GM18909 (cell line): Measurements from ENCODE around the gene PRSS56.

Experiments used
- ATAC-seq: cut with Tn5 transposase; IDR thresholded peaks from one replicate; pipeline ENCODE4 v1.9.1; 2021; ENCODE audit warnings: mild to moderate bottlenecking; ENCODE audit not compliant: unreplicated experiment, poor library complexity

The PRSS56 gene

GRCh38 chr2:232485757-232486557, 34.2 kb upstream of the PRSS56 start:
- no peak for ATAC-seq

DNA sequence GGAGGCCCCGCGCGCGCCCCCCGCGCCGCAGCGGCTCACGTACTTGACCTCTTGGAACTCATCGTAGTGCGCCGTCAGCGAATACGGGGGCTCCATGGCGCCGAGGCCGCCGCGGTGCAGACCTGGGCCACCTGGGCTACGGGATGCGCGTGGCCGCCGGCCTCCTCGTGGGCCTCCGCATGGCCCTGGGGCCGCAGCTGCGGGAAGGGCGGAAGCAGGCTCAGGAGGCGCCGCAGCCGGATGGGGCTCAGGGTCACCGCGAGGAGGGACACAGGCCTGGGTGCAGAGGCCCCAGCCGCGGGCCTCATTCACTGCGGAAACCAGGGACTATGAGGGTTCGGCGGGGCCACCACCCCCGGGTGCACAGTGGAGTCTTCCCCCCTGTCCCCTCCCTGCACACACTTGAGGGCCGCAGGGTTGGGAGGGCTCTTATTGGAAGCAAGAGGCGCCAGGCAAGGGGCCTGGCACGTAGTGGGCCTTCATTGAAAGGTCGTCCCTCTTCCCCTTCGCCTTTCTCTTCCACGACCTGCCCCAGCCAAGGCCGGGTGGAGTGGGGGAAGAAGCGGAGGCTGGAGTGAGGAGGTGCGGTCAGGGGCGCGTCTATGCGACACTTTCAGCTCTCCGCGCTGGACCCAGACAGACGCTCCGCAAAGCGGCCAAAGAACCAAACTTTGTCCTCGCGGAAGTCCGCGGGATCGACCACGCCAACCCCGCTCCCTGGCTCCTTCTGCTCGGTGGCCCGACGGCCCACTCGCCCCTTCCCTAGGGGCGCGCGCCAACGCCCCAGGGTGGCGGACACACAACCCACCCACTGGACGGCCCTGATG, 33.4 kb upstream of the PRSS56 start:
- ATAC-seq = no peak

GRCh38 chr2:232487385-232488096, 32.6 kb upstream of the PRSS56 start, which contains the start of gene ECEL1:
Gene ECEL1, minus strand, starts transcription at chr2:232487834. Its CDS starts 1,181 bp downstream, at chr2:232486653.
- no peak for ATAC-seq

GRCh38 chr2:232488097-232488711, 32.0 kb upstream of the PRSS56 start:
- ATAC-seq = no peak

GRCh38 chr2:232488721-232489300, 31.4 kb upstream of the PRSS56 start:
- no peak for ATAC-seq

GRCh38 chr2:232489516-232490220, 30.5 kb upstream of the PRSS56 start:
- ATAC-seq = no peak

DNA sequence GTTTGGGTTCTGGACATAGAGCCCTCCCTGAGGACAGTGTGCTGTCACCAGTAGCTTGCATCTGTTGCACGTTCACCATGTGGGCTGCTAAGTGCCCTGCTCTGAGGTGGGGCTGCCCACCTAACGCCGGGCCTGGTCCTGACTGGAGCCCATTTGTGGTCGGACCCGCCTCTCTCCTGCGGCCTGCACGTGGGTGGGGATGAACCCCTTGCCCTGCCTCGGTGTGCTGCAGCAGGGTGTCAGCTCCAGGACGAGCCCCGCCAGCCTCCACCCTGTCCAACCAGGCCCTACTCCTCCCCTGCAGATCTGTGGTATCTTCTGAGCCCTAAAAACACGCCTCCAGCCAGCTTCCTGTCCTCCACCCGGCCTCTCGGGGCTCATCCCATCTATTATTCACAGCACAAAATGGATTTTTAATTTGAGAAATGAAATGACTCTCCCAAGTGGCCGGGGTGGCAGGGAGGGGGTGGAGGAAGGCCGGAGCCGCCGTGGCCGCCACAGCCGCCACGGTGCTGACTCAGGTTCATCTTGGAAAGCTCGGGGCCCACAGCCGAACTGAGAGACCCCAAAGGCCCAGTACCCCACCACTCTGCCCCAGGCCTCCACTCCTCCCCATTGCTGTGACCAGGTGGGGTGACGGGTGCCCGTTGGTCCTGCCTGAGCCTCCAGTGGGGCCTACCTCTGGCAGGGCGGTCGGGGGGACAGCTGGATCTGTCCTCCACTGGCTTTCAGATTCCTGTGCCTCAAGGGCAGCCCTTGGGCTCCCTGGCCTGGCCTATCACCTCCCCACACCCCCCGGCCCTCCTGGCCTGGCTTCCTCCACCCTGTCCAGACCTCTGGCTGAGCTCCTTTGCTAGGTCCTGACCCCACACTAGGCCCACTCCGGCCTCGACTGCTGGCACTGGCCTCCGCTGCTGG, 29.7 kb upstream of the PRSS56 start:
- no peak for ATAC-seq

- no peak for ATAC-seq
Measured at GRCh38 chr2:232491139-232491780, 28.9 kb upstream of the PRSS56 start.

GRCh38 chr2:232492236-232492848, 27.8 kb upstream of the PRSS56 start:
- ATAC-seq = no peak

DNA sequence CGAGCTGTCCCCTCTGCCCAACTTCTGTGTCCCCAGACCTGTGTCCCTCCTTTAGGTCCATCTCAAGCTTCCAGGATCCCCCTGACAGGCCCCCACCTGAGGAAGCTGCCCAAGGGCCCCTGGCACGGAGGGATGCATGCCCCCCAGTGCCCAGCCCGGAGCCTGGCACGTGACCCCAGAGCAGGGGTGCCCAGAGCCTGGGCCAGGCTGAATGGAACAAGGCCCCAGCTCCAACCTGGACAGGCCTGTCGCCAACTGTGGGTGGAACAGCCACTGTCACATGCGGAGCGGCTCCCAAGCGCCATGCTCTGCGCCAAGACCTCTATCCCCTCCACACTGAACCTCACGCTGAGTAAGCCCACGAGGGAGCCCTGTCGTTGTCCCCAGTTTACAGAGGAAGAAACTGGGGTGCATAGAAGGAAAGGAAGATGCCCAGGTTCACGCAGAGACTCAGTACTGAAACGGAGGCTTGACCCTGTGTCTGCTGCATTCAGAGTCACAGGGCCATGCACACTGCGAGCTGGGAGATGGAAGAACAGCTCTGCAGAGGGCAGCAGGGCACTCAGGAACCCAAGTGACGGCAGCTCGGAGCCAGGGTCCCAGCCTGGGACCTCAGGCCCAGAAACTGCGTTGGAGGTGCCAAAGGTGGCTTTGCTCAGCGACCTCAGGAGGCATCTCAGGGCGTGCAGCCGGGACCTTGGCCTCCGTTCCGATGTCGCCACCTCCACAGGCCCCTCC, 27.1 kb upstream of the PRSS56 start:
- ATAC-seq = no peak

- ATAC-seq = no peak
Measured at GRCh38 chr2:232493701-232494474, 26.3 kb upstream of the PRSS56 start.

GRCh38 chr2:232494542-232494941, 25.6 kb upstream of the PRSS56 start:
- ATAC-seq = no peak

DNA sequence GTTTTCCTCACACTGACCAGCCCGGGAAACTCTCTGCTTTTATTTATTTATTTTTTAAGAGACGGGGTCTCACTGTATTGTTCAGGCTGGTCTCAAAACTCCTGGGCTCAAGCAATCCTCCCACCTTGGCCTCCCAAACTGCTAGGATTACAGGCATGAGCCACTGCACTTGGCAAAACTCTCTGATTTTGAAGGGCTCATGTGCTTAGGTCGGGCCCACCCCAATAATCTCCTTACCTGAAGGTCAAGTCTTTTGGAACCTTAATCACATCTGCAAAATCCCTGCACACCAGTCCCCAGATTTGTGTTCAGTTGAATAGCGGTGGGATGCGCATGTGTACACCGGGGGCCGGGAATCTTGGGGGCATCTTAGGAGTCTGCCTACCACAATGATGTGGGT, 24.9 kb upstream of the PRSS56 start:
- ATAC-seq = no peak

- ATAC-seq = no peak
Measured at GRCh38 chr2:232496501-232497270, 23.5 kb upstream of the PRSS56 start.

DNA sequence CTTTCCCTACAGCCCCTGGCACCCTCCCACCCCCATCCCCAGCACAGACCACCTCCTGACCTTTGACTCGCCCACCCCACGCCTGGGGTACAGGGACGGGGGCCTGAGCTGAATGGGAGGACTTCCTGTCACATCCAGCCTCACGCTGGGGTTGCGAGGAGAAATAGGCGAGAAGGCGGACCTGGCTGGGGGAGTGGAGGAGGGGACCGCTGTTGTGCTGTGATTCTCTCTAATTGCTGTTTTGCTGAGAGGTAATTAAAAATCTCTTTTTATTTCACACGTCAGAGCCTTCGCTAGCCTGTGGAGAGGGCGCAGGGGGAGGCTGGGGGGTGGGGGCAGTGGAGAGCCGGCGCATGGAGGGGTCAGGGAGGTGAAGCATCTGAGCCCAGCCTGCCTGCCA, 22.8 kb upstream of the PRSS56 start:
- ATAC-seq = no peak
